Adrenal gland (tissue), 12 donors: ENCODE data around the gene LRRN4CL. TPM values are rescaled to one million over a fixed set of nuclear protein-coding genes. Genes with fewer than 3 reads are reported as not detected.
"Not testable (repeated sequence)": the region's sequence is repeated elsewhere in the genome, so short reads cannot be mapped to it uniquely, and the experiment has no call there.

Experiments used
- DNase-seq, 7 donors: peaks; one replicate each; pipeline ENCODE4 v3.0.0-alpha.2; 2019 to 2020
- H3K27ac ChIP-seq, 5 donors: fragments of 200-600 bp; sonication (generic) in 4 of 5; 1 replicate in 3 of 5; 2 replicates in 2 of 5; pipeline versions ENCODE4 v1.5.1 to v1.8.0; 2016 to 2020; ENCODE audit warnings: mild to moderate bottlenecking in 1 of 5
- H3K27me3 ChIP-seq: fragments of 200-600 bp; 2 replicates; pipeline ENCODE4 v1.8.0; 2021
- H3K36me3 ChIP-seq, 2 donors: fragments of 200-600 bp; replicated peaks in 1 of 2; 1 replicate in 1 of 2; 2 replicates in 1 of 2; pipeline versions ENCODE4 v1.5.1 to v1.8.0; 2018 to 2022
- H3K4me1 ChIP-seq, 2 donors: fragments of 200-600 bp; replicated peaks in 1 of 2; 1 replicate in 1 of 2; 2 replicates in 1 of 2; pipeline versions ENCODE4 v1.5.1 to v1.8.0; 2018 to 2021
- H3K4me3 ChIP-seq, 4 donors: fragments of 200-600 bp; sonication (generic) in 3 of 4; one replicate each; pipeline ENCODE4 v1.5.1; 2016 to 2018
- H3K9me3 ChIP-seq, 3 donors: fragments of 200-600 bp; sonication (generic) in 1 of 3; replicated peaks in 1 of 3; 1 replicate in 2 of 3; 2 replicates in 1 of 3; pipeline versions ENCODE4 v1.5.1 to v1.8.0; 2016 to 2021
- POLR2A ChIP-seq, 2 donors: fragments of 450-650 bp; IDR thresholded peaks; one replicate each; pipeline ENCODE4 v1.6.1; 2017; ENCODE audit warnings: antibody characterized with exemption in 2 of 2, mild to moderate bottlenecking in 2 of 2, moderate library complexity in 1 of 2
- WGBS, 4 donors: extraction: QIAGEN DNeasy Blood & Tissue Kit in 2 of 4; methylation state at CpG; one replicate each; pipeline versions ENCODE4 v1.1.5 to v1.1.7; 2013 to 2017; 5-methylcytosine and 5-hydroxymethylcytosine counted together
- intact Hi-C, 2 donors: fragments of 100-400 bp; cut with DNase I; formaldehyde crosslinking; loops; one replicate each; pipeline versions ENCODE4 v1.14.1 to v1.15.0; 2022 to 2023
- polyA plus RNA-seq, 3 donors: library from polyadenylated mRNA; stranded (reverse); fragments of 200-250 nt in 2 of 3; fragments of 350-450 nt in 1 of 3; fragmentation: Illumina TruSeq in 1 of 3; extraction: RNeasy Lipid Tissue Mini Kit (QIAGEN cat#74804) in 1 of 3; gene quantifications; one replicate each; pipeline ENCODE4 v1.2.3, GENCODE V29; 2013 to 2014
- total RNA-seq, 9 donors: library from RNA; depleted of rRNA in 4 of 9; stranded (reverse); fragments of >200 nt in 4 of 9; fragments of 120-200 nt in 1 of 9; fragmentation: NEBNext Ultra II Directional in 1 of 9; extraction: Animal tissue kit (Norgen Biotek cat#: 25700) in 1 of 9; gene quantifications; one replicate each; pipeline versions ENCODE4 v1.1.0 to v1.2.4, GENCODE V29; 2013 to 2023
- TF ChIP-seq, protein P1 (sequence below), 6 experiments: fragments of 450-650 bp in 4 of 6; fragments of 200-600 bp in 2 of 6; sonication (generic) in 1 of 6; IDR thresholded peaks; 1 replicate in 5 of 6; 2 replicates in 1 of 6; pipeline versions ENCODE4 v1.5.1 to v1.8.0; 2016 to 2021; ENCODE audit warnings: antibody characterized with exemption in 6 of 6, mild to moderate bottlenecking in 2 of 6, moderate library complexity in 1 of 6
- donor health status: healthy with polysubstance abuse.
- donor health status: Bipolar disorder and iron deficiency.
- donor health status: DM: yes; HTN: yes; CAD: no.
- donor health status: DM: no; HTN: no; CAD: no.
- donor health status: DM: no; HTN: no; CAD: no.
- donor health status: DM: yes; HTN: yes; CAD: no.

LRRN4CL gene
- total and polyA plus RNA-seq, 12 donors = 3.1 to 29.9 (median 10.3) TPM

DNA sequence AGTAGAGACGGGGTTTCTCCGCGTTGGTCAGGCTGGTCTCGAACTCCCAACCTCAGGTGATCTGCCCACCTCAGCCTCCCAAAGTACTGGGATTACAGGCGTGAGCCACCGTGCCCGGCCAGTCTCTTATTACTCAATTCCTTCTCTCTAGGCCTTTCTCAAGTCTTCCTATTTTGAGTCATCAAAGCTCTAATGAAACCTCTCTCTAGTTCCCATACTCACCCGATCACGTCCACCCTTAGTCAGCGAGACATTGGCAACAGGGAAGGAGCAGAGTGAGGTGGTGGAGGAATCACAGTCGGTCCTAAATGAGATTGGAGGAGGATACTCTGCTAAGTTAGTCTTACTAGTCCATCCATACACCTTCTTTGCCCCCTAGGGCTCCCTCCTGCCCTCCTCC lies 12.9 kb upstream of the LRRN4CL start:
- 82 to 92% (median 88%) methylated on average over 8 to 11 of the region's 11 CpGs for WGBS, 4 donors
- Histone ChIP-seq H3K36me3 (peaks cover 0 to 19% of the 10 kb centered on the region in 2 donors), H3K4me3 (no peak overlapping the region), H3K4me1 (peaks cover 14 to 18% of the 10 kb centered on the region in 2 donors), H3K9me3 (no peaks in the 10 kb centered on the region), H3K27ac (no peak overlapping the region), H3K27me3 (no peaks in the 10 kb centered on the region)
- no peak for DNase-seq
- TF ChIP-seq POLR2A (IDR thresholded peaks at IDR 0.05) = no peak
- TF ChIP-seq, protein P1, sequence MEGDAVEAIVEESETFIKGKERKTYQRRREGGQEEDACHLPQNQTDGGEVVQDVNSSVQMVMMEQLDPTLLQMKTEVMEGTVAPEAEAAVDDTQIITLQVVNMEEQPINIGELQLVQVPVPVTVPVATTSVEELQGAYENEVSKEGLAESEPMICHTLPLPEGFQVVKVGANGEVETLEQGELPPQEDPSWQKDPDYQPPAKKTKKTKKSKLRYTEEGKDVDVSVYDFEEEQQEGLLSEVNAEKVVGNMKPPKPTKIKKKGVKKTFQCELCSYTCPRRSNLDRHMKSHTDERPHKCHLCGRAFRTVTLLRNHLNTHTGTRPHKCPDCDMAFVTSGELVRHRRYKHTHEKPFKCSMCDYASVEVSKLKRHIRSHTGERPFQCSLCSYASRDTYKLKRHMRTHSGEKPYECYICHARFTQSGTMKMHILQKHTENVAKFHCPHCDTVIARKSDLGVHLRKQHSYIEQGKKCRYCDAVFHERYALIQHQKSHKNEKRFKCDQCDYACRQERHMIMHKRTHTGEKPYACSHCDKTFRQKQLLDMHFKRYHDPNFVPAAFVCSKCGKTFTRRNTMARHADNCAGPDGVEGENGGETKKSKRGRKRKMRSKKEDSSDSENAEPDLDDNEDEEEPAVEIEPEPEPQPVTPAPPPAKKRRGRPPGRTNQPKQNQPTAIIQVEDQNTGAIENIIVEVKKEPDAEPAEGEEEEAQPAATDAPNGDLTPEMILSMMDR (IDR thresholded peaks at IDR 0.05) = no peak
- intact Hi-C loops = no loop called here

DNA sequence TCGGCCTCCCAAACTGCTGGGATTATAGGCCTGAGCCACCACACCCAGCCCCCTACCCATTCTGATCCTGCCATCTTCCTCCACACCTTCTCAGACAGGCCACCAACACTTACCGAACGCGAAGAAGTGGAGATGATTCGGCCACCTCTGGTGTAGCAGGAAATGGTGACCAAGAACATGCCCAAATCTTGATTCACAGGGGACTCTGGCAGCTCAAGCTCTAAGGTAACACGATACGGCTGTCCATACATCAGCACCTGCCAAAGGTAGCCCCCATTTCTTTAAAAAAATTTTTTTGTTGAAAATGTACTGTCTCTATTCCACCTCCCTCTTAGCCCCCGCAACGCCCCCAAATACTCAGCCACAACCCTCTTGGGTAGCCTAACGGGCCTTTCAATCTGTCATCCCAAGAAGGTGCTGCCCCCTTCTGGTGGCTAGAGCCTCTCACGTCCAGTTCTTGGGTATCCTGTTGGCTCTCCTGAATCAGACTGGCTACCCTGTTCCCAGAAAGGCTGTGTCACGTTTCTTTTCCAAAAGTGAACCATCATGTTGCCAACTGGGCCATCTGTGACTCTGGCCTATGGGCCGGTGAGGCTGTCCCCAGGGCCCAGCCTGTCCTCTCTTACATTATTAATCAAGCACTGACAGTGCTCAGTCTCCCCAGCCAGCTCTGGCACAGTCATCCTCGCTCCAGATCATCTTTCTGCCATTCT lies 5.3 kb upstream of the LRRN4CL start:
- 38 to 48% (median 42%) methylated on average over 14 of the region's 14 CpGs for WGBS, 4 donors
- peak; percentile 84 to 95 (median 92) for DNase-seq
- no peaks in the 10 kb centered on the region for H3K9me3 ChIP-seq
- peak overlapping the region in 3 of 5 donors; percentile 22 to 62 (median 59) for H3K27ac ChIP-seq
- peaks cover 0 to 35% of the 10 kb centered on the region in 2 donors for H3K36me3 ChIP-seq
- no peak overlapping the region for H3K4me3 ChIP-seq
- peak in 1 of 2 donors; percentile 15 for TF ChIP-seq POLR2A (IDR thresholded peaks at IDR 0.05)
- TF ChIP-seq, protein P1 (IDR thresholded peaks at IDR 0.05) = peak; percentile 70 to 88 (median 84)
- H3K4me1 ChIP-seq = peaks cover 0 to 2% of the 10 kb centered on the region in 2 donors
- intact Hi-C loops = loop anchor here in 1 of 2 donors (5.0 kb wide), 1 partner anchor 312 kb away; no protein-coding TSS in a partner anchor
- no peaks in the 10 kb centered on the region for H3K27me3 ChIP-seq

DNA sequence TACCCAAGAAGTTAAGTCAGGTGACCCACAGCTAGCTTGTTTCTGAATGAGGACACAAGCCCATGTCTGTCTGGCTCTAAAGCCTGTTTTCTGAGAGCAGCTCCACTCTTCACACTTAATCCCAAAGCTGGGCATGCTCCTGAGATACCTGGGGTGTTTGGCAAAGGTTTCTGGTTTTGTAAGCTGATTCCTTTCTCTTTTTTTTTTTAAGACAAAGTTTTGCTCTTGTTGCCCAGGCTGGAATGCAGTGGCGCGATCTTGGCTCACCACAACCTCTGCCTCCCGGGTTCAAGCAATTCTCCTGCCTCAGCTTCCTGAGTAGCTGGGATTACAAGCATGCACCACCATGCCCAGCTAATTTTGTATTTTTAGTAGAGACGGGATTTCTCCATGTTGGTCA lies 4.3 kb upstream of the LRRN4CL start:
- not testable (repeated sequence) for H3K27ac ChIP-seq, H3K9me3 ChIP-seq, H3K27me3 ChIP-seq, DNase-seq, H3K4me3 ChIP-seq
- H3K4me1 ChIP-seq = peaks cover 4 to 12% of the 10 kb centered on the region in 2 donors
- intact Hi-C loops = loop anchor here in 1 of 2 donors (5.0 kb wide), 1 partner anchor 311 kb away; no protein-coding TSS in a partner anchor
- peaks cover 0 to 36% of the 10 kb centered on the region in 2 donors for H3K36me3 ChIP-seq
- WGBS, 4 donors = 65 to 80% (median 75%) methylated on average over 2 to 4 of the region's 4 CpGs

DNA sequence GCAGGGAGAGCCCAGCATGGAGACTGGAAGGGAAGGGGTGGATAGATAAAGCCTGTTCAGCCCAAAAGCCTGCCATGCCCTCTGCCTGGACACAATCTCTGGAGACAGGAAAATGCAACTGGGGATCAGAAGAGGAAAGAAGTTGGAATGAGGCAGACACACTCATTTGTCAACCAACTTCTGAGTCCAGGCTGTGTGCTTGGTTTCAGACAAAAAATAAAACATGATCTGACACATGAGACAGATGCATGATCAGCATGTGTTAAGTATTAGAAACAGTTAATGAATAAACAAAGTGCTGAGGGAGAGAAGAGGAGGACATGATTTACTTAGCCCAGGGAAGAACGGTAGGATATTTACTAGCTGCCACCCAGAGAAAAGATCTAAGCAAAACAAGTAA lies 839 bp downstream of the LRRN4CL start:
- no peaks in the 10 kb centered on the region for H3K9me3 ChIP-seq
- peaks cover 4 to 23% of the 10 kb centered on the region in 2 donors for H3K4me1 ChIP-seq
- no peak for DNase-seq
- H3K36me3 ChIP-seq = peaks cover 0 to 36% of the 10 kb centered on the region in 2 donors
- peak overlapping the region in 2 of 5 donors; percentile 54 to 62 for H3K27ac ChIP-seq
- no peaks in the 10 kb centered on the region for H3K27me3 ChIP-seq
- 20 to 40% (median 34%) methylated on average over 1 of the region's 1 CpG for WGBS, 4 donors
- H3K4me3 ChIP-seq = peak overlapping the region in 1 of 4 donors; percentile 31
- TF ChIP-seq, protein P1 (IDR thresholded peaks at IDR 0.05) = no peak
- TF ChIP-seq POLR2A (IDR thresholded peaks at IDR 0.05) = no peak
- intact Hi-C loops = no loop called here
